HepG2 (cell line): ENCODE results near the gene BEST2. TPM values are rescaled to one million over a fixed set of nuclear protein-coding genes. Genes with fewer than 3 reads are reported as not detected.

Experiments used
- ATAC-seq: fragments of 200-7000 bp; cut with Tn5 transposase; 3 replicates; pipeline ENCODE4 v1.9.1; 2020; ENCODE audit warnings: mild to moderate bottlenecking, moderate library complexity
- BruUV-seq: library from RNA; stranded (reverse); fragments of 400-500 nt; replicated peaks from 2 replicates; lab custom pipeline; 2021; lab: Mats Ljungman, UMichigan
- CTCF ChIA-PET: fragments of 300-600 bp; formaldehyde crosslinking; extraction: SDS; loops from one replicate; lab custom pipeline; 2021; ENCODE audit warnings: low total read pairs, inconsistent platforms, low intra/inter-chr PET ratio; lab: Yijun Ruan, JAX
- POLR2A ChIA-PET: fragments of 350-600 bp; sonication (Branson Sonifier 250); formaldehyde crosslinking; loops from one replicate; lab custom pipeline; 2020; ENCODE audit warnings: antibody characterized with exemption, inconsistent platforms; lab: Yijun Ruan, JAX
- DNase-seq: peaks from one replicate; pipeline ENCODE4 v3.0.0-alpha.2; 2015; ENCODE audit warnings: low spot score
- FAIRE-seq: peaks from 3 replicates; lab custom pipeline; 2011; peaks lifted over from hg19 to GRCh38; lab: Jason Lieb, UNC
- H2AFZ ChIP-seq: one replicate; pipeline ENCODE4 v1.6.1; 2011; ENCODE audit warnings: low read length, inconsistent platforms
- H3K27ac ChIP-seq: fragments of 300-600 bp; 3 replicates; pipeline ENCODE4 v1.8.0; 2011; ENCODE audit warnings: mixed run types, mild to moderate bottlenecking, mixed read lengths, low read length, inconsistent platforms; ENCODE audit not compliant: insufficient read depth; ENCODE audit errors: extremely low read length
- H3K27me3 ChIP-seq, 2 experiments: fragments of 200-600 bp in 1 of 2; 2 replicates in 1 of 2; 3 replicates in 1 of 2; pipeline versions ENCODE4 v1.6.0 to v1.8.0; 2011; ENCODE audit warnings: low read length in 2 of 2, mild to moderate bottlenecking in 2 of 2, moderate library complexity in 2 of 2, inconsistent platforms in 1 of 2; ENCODE audit not compliant: insufficient read depth in 2 of 2, control insufficient read depth in 1 of 2
- H3K36me3 ChIP-seq, 2 experiments: fragments of 200-600 bp in 1 of 2; replicated peaks in 1 of 2; 2 replicates in 1 of 2; 3 replicates in 1 of 2; pipeline versions ENCODE4 v1.5.1 to v1.8.0; 2011; ENCODE audit warnings: low read length in 2 of 2, inconsistent platforms in 1 of 2; ENCODE audit not compliant: insufficient read depth in 2 of 2, control insufficient read depth in 1 of 2
- H3K4me1 ChIP-seq: 2 replicates; pipeline ENCODE4 v1.5.1; 2012; ENCODE audit warnings: low read length, inconsistent platforms; ENCODE audit not compliant: insufficient read depth
- H3K4me2 ChIP-seq: 2 replicates; pipeline ENCODE4 v1.6.0; 2011; ENCODE audit warnings: low read depth, low read length, inconsistent platforms
- H3K4me3 ChIP-seq, 3 experiments: fragments of 200-600 bp in 1 of 3; sonication (generic), shearing (Covaris generic) in 1 of 3; replicated peaks in 1 of 3; 2 replicates each; pipeline ENCODE4 v1.5.1; 2011 to 2016; ENCODE audit warnings: low read length in 3 of 3, inconsistent platforms in 2 of 3, low read depth in 2 of 3, mild to moderate bottlenecking in 2 of 3, control low read depth in 1 of 3, mixed read lengths in 1 of 3; ENCODE audit not compliant: insufficient read depth in 1 of 3
- H3K79me2 ChIP-seq: one replicate; pipeline ENCODE4 v1.6.1; 2011; ENCODE audit warnings: low read length, inconsistent platforms; ENCODE audit not compliant: insufficient read depth
- H3K9ac ChIP-seq: 2 replicates; pipeline ENCODE4 v1.6.0; 2011; ENCODE audit warnings: mild to moderate bottlenecking, low read depth, low read length, inconsistent platforms; ENCODE audit not compliant: insufficient read depth
- H3K9me3 ChIP-seq: 2 replicates; pipeline ENCODE4 v1.5.1; 2012; ENCODE audit warnings: mild to moderate bottlenecking, low read length
- H4K20me1 ChIP-seq: 2 replicates; pipeline ENCODE4 v1.6.0; 2011; ENCODE audit warnings: inconsistent platforms, mild to moderate bottlenecking, low read length, moderate library complexity; ENCODE audit not compliant: insufficient read depth
- HNRNPL ChIP-seq: fragments of 200-400 bp; formaldehyde crosslinking; IDR thresholded peaks from 2 replicates; pipeline ENCODE4 v1.6.1; 2017; ENCODE audit warnings: mild to moderate bottlenecking, low read depth, low read length
- KDM4B ChIP-seq: sonication (generic); formaldehyde crosslinking; IDR thresholded peaks from 2 replicates; pipeline ENCODE4 v1.4.0; 2020; ENCODE audit warnings: missing genetic modification reagents
- SMAD1 ChIP-seq: sonication (generic); formaldehyde crosslinking; IDR thresholded peaks from 2 replicates; pipeline ENCODE4 v1.4.0; 2020; ENCODE audit warnings: missing genetic modification reagents, low read depth, mild to moderate bottlenecking, borderline replicate concordance
- ZMYM3 ChIP-seq: sonication (generic); formaldehyde crosslinking; IDR thresholded peaks from 2 replicates; pipeline ENCODE4 v1.5.1; 2020; ENCODE audit warnings: mild to moderate bottlenecking, missing genetic modification reagents
- ZNF460 ChIP-seq: sonication (generic); formaldehyde crosslinking; IDR thresholded peaks from 2 replicates; pipeline ENCODE4 v1.5.1; 2020; ENCODE audit warnings: missing genetic modification reagents, mild to moderate bottlenecking, borderline replicate concordance
- WGBS: methylation state at CpG from one replicate; pipeline ENCODE4 v1.1.6; 2017; ENCODE audit warnings: low lambda C conversion rate; 5-methylcytosine and 5-hydroxymethylcytosine counted together
- in situ Hi-C: cut with HindIII; loops from 2 replicates; pipeline ENCODE4 v1.10.0; 2017; ENCODE audit warnings: low pct_unique_long_range_greater_than_20kb; ENCODE audit not compliant: extremely low pct_ligation_motif_present
- intact Hi-C: fragments of 100-400 bp; cut with micrococcal nuclease; formaldehyde crosslinking; loops from one replicate; pipeline ENCODE4 v1.10.0; 2022; ENCODE audit not compliant: unreplicated experiment
- polyA plus RNA-seq, 8 experiments: library from polyadenylated mRNA; depleted of rRNA in 3 of 8; stranded (reverse) in 7 of 8; unstranded in 1 of 8; fragments of >200 nt; fragmentation: Illumina TruSeq in 4 of 8; extraction: Trizol in 4 of 8; gene quantifications; 2 replicates each; pipeline versions ENCODE4 v1.2.1 to v1.2.3, GENCODE V29; 2011 to 2016; ENCODE audit warnings: low read depth in 4 of 8, missing spikeins in 1 of 8, mixed read lengths in 1 of 8; ENCODE audit not compliant: insufficient read depth in 1 of 8
- total RNA-seq, 5 experiments: library from RNA; depleted of rRNA; stranded (reverse); fragments of >200 nt; fragmentation: Illumina TruSeq; extraction: Trizol; gene quantifications; 2 replicates each; pipeline ENCODE4 v1.2.3, GENCODE V29; 2016; ENCODE audit warnings: low read depth in 1 of 5
- TF ChIP-seq, protein P1 (sequence below): sonication (generic); formaldehyde crosslinking; conservative IDR thresholded peaks from 2 replicates; pipeline ENCODE4 v1.5.0; 2020; ENCODE audit warnings: missing genetic modification reagents
- TF ChIP-seq, protein P2 (sequence below): IDR thresholded peaks from 2 replicates; pipeline ENCODE4 v1.6.1; 2012; ENCODE audit warnings: low read length, improper control_type of control experiment
- TF ChIP-seq, protein P3 (sequence below): sonication (generic); formaldehyde crosslinking; IDR thresholded peaks from 2 replicates; pipeline ENCODE4 v1.5.0; 2020; ENCODE audit warnings: mild to moderate bottlenecking, missing genetic modification reagents

The BEST2 gene
- total and polyA plus RNA-seq, 2 of the 13 experiments (the other 11 are each of a cell fraction or from before 2014, with no cell fraction given) = not detected

DNA sequence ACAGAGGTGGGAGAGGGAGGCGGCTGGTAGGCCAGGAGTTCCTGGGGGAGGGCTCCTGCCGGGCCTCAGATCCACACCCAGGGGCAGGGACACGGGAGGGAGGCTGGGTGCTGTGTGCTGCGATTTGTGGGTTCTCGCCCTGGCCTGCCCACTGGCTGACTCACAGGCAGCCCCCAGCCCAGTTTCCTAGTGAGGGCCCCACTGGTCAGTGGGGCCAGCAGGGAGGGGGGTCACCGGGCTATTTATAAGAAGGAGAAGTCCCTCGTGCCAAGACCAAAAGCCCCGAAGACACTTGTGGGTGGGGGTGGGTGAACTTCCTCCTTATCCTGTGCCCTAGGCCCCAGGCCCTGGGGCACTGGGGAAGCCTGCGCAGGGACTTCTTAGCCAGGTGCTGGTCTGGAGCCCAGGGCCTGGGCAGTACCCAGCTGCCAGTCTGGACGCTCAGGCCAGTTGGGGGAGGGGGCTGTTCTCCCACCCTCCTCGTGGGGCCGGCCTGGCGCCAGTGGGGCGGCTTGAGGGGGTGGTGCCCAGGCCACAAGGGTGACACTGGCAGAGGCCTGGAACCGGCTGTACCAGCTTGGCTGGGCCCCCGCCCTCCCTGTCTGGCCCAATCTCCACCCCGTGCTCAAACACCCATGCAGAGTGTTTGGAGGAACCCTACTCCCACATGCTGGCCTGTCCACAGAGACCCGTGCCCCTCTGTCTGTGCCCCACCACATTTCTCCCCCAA lies 34.7 kb downstream of the BEST2 start:
- Histone ChIP-seq H3K9me3 (no peaks in the 10 kb centered on the region), H3K4me3 (no peak overlapping the region; a peak in 1 of 6 replicates), H2AFZ (no peak overlapping the region), H3K27ac (no peak overlapping the region), H4K20me1 (no peaks in the 10 kb centered on the region), H3K9ac (no peak overlapping the region), H3K4me2 (no peak overlapping the region), H3K4me1 (peaks cover 88% of the 10 kb centered on the region), H3K36me3 (no peaks in the 10 kb centered on the region), H3K79me2 (no peaks in the 10 kb centered on the region), H3K27me3 (no peaks in the 10 kb centered on the region; a peak in 3 of 5 replicates)
- POLR2A ChIA-PET = interaction anchor here (1.4 to 1.5 kb wide), 2 partner anchors 8 to 14 kb away, joined by 3 to 5 read pairs; no protein-coding TSS in a partner anchor
- no peak for FAIRE-seq
- no peak for ATAC-seq
- intact Hi-C loops (no loop called here), in situ Hi-C loops (no loop called here)
- 32% methylated on average over 5 of the region's 18 CpGs for WGBS
- TF ChIP-seq SMAD1 (CRISPR knock-in tag) = no peak
- TF ChIP-seq HNRNPL = peak; percentile 84
- no peak for DNase-seq
- BruUV-seq = no TSS peak
- CTCF ChIA-PET = no interaction called here

DNA sequence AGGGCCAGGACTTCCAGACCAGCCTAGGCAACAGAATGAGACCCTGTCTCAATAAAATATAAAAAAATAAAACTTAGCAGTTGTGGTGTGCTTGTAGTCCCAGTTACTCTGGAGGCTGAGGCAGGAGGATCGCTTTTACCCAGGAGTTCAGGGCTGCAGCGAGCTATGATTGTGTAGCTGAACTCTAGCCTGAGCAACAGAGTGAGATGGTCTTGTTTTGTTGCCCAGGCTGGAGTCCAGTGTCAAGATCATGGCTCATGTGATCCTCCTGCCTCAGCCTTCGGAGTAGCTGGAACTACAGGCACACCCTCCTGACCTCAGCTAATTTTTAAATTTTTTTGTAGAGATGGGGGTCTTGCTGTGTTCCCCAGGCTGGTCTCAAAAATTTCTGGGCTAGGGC lies 35.4 kb downstream of the BEST2 start:
- Histone ChIP-seq H3K27me3 (no peaks in the 10 kb centered on the region; a peak in 3 of 5 replicates), H3K79me2 (no peaks in the 10 kb centered on the region), H2AFZ (no peak overlapping the region), H3K4me2 (no peak overlapping the region), H3K9me3 (no peaks in the 10 kb centered on the region), H4K20me1 (no peaks in the 10 kb centered on the region), H3K4me1 (peaks cover 82% of the 10 kb centered on the region), H3K27ac (no peak overlapping the region), H3K36me3 (no peaks in the 10 kb centered on the region), H3K9ac (no peak overlapping the region), H3K4me3 (no peak overlapping the region)
- DNase-seq = no peak
- intact Hi-C loops = no loop called here
- TF ChIP-seq ZMYM3 (CRISPR knock-in tag) = peak; percentile 51; the same call in 1 of the 2 replicates
- TF ChIP-seq, protein P1, sequence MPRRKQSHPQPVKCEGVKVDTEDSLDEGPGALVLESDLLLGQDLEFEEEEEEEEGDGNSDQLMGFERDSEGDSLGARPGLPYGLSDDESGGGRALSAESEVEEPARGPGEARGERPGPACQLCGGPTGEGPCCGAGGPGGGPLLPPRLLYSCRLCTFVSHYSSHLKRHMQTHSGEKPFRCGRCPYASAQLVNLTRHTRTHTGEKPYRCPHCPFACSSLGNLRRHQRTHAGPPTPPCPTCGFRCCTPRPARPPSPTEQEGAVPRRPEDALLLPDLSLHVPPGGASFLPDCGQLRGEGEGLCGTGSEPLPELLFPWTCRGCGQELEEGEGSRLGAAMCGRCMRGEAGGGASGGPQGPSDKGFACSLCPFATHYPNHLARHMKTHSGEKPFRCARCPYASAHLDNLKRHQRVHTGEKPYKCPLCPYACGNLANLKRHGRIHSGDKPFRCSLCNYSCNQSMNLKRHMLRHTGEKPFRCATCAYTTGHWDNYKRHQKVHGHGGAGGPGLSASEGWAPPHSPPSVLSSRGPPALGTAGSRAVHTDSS = no peak
- TF ChIP-seq, protein P2, sequence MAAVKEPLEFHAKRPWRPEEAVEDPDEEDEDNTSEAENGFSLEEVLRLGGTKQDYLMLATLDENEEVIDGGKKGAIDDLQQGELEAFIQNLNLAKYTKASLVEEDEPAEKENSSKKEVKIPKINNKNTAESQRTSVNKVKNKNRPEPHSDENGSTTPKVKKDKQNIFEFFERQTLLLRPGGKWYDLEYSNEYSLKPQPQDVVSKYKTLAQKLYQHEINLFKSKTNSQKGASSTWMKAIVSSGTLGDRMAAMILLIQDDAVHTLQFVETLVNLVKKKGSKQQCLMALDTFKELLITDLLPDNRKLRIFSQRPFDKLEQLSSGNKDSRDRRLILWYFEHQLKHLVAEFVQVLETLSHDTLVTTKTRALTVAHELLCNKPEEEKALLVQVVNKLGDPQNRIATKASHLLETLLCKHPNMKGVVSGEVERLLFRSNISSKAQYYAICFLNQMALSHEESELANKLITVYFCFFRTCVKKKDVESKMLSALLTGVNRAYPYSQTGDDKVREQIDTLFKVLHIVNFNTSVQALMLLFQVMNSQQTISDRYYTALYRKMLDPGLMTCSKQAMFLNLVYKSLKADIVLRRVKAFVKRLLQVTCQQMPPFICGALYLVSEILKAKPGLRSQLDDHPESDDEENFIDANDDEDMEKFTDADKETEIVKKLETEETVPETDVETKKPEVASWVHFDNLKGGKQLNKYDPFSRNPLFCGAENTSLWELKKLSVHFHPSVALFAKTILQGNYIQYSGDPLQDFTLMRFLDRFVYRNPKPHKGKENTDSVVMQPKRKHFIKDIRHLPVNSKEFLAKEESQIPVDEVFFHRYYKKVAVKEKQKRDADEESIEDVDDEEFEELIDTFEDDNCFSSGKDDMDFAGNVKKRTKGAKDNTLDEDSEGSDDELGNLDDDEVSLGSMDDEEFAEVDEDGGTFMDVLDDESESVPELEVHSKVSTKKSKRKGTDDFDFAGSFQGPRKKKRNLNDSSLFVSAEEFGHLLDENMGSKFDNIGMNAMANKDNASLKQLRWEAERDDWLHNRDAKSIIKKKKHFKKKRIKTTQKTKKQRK = no peak
- no peak for TF ChIP-seq KDM4B
- TF ChIP-seq, protein P3, sequence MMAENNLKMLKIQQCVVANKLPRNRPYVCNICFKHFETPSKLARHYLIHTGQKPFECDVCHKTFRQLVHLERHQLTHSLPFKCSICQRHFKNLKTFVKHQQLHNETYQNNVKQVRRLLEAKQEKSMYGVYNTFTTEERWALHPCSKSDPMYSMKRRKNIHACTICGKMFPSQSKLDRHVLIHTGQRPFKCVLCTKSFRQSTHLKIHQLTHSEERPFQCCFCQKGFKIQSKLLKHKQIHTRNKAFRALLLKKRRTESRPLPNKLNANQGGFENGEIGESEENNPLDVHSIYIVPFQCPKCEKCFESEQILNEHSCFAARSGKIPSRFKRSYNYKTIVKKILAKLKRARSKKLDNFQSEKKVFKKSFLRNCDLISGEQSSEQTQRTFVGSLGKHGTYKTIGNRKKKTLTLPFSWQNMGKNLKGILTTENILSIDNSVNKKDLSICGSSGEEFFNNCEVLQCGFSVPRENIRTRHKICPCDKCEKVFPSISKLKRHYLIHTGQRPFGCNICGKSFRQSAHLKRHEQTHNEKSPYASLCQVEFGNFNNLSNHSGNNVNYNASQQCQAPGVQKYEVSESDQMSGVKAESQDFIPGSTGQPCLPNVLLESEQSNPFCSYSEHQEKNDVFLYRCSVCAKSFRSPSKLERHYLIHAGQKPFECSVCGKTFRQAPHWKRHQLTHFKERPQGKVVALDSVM (CRISPR knock-in tag) = peak; percentile 88
- 0 out of 2 replicates have a peak, but pooled peaks have one; percentile 23 for TF ChIP-seq ZNF460
- in situ Hi-C loops = no loop called here
- ChIA-PET CTCF (no interaction called here), POLR2A (interaction anchor here (1.4 to 1.5 kb wide), 2 partner anchors 9 to 14 kb away, joined by 3 to 5 read pairs; no protein-coding TSS in a partner anchor)
- WGBS = 37% methylated on average over 3 of the region's 3 CpGs
- BruUV-seq = no TSS peak
- no peak for FAIRE-seq
- ATAC-seq = no peak
